GM23248 (cell line): ENCODE results near the gene PPP5C. TPM values are rescaled to one million over a fixed set of nuclear protein-coding genes. Genes with fewer than 3 reads are reported as not detected.

Source experiments
- DNase-seq: peaks from one replicate; pipeline ENCODE4 v3.0.0-alpha.2; 2015
- H2AFZ ChIP-seq: fragments of 200-600 bp; sonication (generic); 2 replicates; pipeline ENCODE4 v1.6.1; 2016; ENCODE audit warnings: antibody characterized with exemption
- H3F3A ChIP-seq: fragments of 200-600 bp; sonication (generic); 2 replicates; pipeline ENCODE4 v1.6.1; 2016; ENCODE audit warnings: mild to moderate bottlenecking, antibody characterized with exemption, mixed run types; ENCODE audit not compliant: insufficient read depth
- H3K27ac ChIP-seq: fragments of 200-600 bp; sonication (generic); 2 replicates; pipeline ENCODE4 v1.5.1; 2016; ENCODE audit warnings: mild to moderate bottlenecking
- H3K27me3 ChIP-seq: fragments of 200-600 bp; sonication (generic); replicated peaks from 2 replicates; pipeline ENCODE4 v1.6.1; 2016; ENCODE audit warnings: mild to moderate bottlenecking; ENCODE audit not compliant: insufficient read depth
- H3K36me3 ChIP-seq: fragments of 200-600 bp; sonication (generic); 2 replicates; pipeline ENCODE4 v1.6.1; 2016; ENCODE audit warnings: low read depth, mild to moderate bottlenecking
- H3K4me1 ChIP-seq: fragments of 200-600 bp; sonication (generic); 2 replicates; pipeline ENCODE4 v1.6.1; 2016; ENCODE audit warnings: mild to moderate bottlenecking; ENCODE audit not compliant: insufficient read depth
- H3K4me2 ChIP-seq: fragments of 200-600 bp; sonication (generic); one replicate; pipeline ENCODE4 v1.6.1; 2016; ENCODE audit warnings: mild to moderate bottlenecking; ENCODE audit not compliant: unreplicated experiment
- H3K4me3 ChIP-seq: fragments of 200-600 bp; sonication (generic); 2 replicates; pipeline ENCODE4 v1.5.1; 2016; ENCODE audit warnings: mild to moderate bottlenecking
- H3K79me2 ChIP-seq: fragments of 200-600 bp; sonication (generic); 2 replicates; pipeline ENCODE4 v1.6.1; 2016; ENCODE audit warnings: mild to moderate bottlenecking; ENCODE audit not compliant: insufficient read depth
- H3K9ac ChIP-seq: fragments of 200-600 bp; sonication (generic); 2 replicates; pipeline ENCODE4 v1.6.1; 2016; ENCODE audit warnings: mild to moderate bottlenecking
- H3K9me2 ChIP-seq: fragments of 200-600 bp; sonication (generic); 2 replicates; pipeline ENCODE4 v1.6.1; 2016; ENCODE audit warnings: mixed run types, mild to moderate bottlenecking, moderate library complexity; ENCODE audit not compliant: insufficient read depth
- H3K9me3 ChIP-seq: fragments of 200-600 bp; sonication (generic); one replicate; pipeline ENCODE4 v1.6.1; 2017; ENCODE audit warnings: low read depth
- H4K20me1 ChIP-seq: fragments of 200-600 bp; sonication (generic); 2 replicates; pipeline ENCODE4 v1.6.0; 2016; ENCODE audit not compliant: insufficient read depth
- EZH2 ChIP-seq: fragments of 200-600 bp; sonication (generic); IDR thresholded peaks from 2 replicates; pipeline ENCODE4 v1.6.1; 2018; ENCODE audit warnings: antibody characterized with exemption, mild to moderate bottlenecking; ENCODE audit not compliant: insufficient read depth, poor library complexity, severe bottlenecking
- EZH2phosphoT487 ChIP-seq: fragments of 200-600 bp; sonication (generic); IDR thresholded peaks from 2 replicates; pipeline ENCODE4 v1.6.1; 2018; ENCODE audit warnings: antibody characterized with exemption, moderate library complexity, mild to moderate bottlenecking, low read depth; ENCODE audit not compliant: insufficient read depth
- WGBS, 2 experiments: methylation state at CpG; one replicate each; pipeline ENCODE4 v1.1.6; 2015 to 2017; ENCODE audit warnings: low lambda C conversion rate in 2 of 2, low coverage in 1 of 2; ENCODE audit errors: missing lambda C conversion rate in 2 of 2; 5-methylcytosine and 5-hydroxymethylcytosine counted together
- in situ Hi-C: fragments of 300-500 bp; cut with MboI; formaldehyde crosslinking; loops from 2 replicates; pipeline ENCODE4 v1.15.0; 2020
- polyA plus RNA-seq: library from polyadenylated mRNA; unstranded; fragments of >200 nt; fragmentation: Nextera tagmentation; extraction: Ambion mirVana; gene quantifications from 2 replicates; pipeline ENCODE4 v1.2.1, GENCODE V29; 2016
- total RNA-seq: library from RNA; depleted of rRNA; stranded (reverse); fragments of >200 nt; shearing (Covaris generic); gene quantifications from 2 replicates; pipeline ENCODE4 v1.2.3, GENCODE V29; 2014

Gene PPP5C
- total and polyA plus RNA-seq, 2 experiments from 2014 or later = 47.3 to 60.8 TPM

- Histone ChIP-seq H3K4me2 (peak overlapping the region; percentile 97), H3K9ac (peak overlapping the region; percentile 67), H3K9me2 (no peaks in the 10 kb centered on the region), H3K9me3 (no peaks in the 10 kb centered on the region), H2AFZ (peak overlapping the region; percentile 100), H3K4me3 (peak overlapping the region; percentile 78), H3K27me3 (no peaks in the 10 kb centered on the region; the same call in 1 of the 2 replicates), H3K4me1 (peaks cover 11% of the 10 kb centered on the region; the same call in 1 of the 2 replicates), H3F3A (no peaks in the 10 kb centered on the region), H3K79me2 (no peaks in the 10 kb centered on the region), H3K27ac (no peak overlapping the region), H3K36me3 (no peaks in the 10 kb centered on the region), H4K20me1 (no peaks in the 10 kb centered on the region)
- TF ChIP-seq EZH2 = no peak
- no peak for TF ChIP-seq EZH2phosphoT487
- in situ Hi-C loops = no loop called here
- DNase-seq = peak; percentile 89
- WGBS, 2 experiments = 8 to 12% methylated on average over 31 to 32 of the region's 32 CpGs
These were observed 79.7 kb downstream of the PPP5C start for GRCh38 chr19:46426506-46427162.

DNA sequence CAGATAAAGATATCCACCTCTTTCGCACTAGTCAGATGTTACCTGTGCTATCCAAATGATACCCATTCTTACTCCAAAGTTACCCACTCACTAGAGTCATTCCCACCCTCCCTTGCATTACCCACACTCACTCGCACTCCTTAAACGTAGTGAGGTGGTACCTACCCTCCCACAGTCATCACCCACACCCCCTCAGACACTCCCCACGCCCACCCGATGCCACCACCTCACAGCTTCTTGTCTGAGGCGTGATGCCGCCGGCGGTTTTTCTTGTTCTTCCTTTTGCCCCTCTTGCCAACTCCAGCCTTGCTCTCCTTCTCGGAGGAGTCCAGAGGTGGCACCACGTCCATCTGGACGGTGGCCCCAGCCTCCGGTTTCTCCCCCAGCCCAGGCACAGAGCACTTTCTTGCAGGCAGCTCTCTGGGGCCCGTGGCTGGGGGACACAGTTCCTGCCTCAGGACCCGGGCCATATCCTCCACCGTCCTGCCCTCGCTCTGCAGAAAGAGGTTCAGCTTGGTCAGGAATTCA lies 80.7 kb downstream of the PPP5C start:
- H3K36me3 ChIP-seq = no peaks in the 10 kb centered on the region
- H3K4me2 ChIP-seq = no peak overlapping the region
- H3K4me3 ChIP-seq = no peak overlapping the region
- no peak overlapping the region for H2AFZ ChIP-seq
- TF ChIP-seq EZH2 (no peak), EZH2phosphoT487 (no peak)
- H3F3A ChIP-seq = no peaks in the 10 kb centered on the region
- H4K20me1 ChIP-seq = no peaks in the 10 kb centered on the region
- H3K9ac ChIP-seq = no peak overlapping the region
- peaks cover 11% of the 10 kb centered on the region; the same call in 1 of the 2 replicates for H3K4me1 ChIP-seq
- no peak overlapping the region for H3K27ac ChIP-seq
- no peaks in the 10 kb centered on the region; the same call in 1 of the 2 replicates for H3K27me3 ChIP-seq
- 69 to 80% methylated on average over 16 to 17 of the region's 17 CpGs for WGBS, 2 experiments
- no peak for DNase-seq
- no peaks in the 10 kb centered on the region for H3K79me2 ChIP-seq
- H3K9me3 ChIP-seq = no peaks in the 10 kb centered on the region
- H3K9me2 ChIP-seq = no peaks in the 10 kb centered on the region
- in situ Hi-C loops = no loop called here

GRCh38 chr19:46428239-46429135 lies 81.6 kb downstream of the PPP5C start, which contains the start of gene PNMA8C:
TSS of gene PNMA8C (minus strand) at chr19:46428936. CDS start at chr19:46428359, 577 bp downstream.
- in situ Hi-C loops = no loop called here
- WGBS, 2 experiments = 28 to 36% methylated on average over 46 to 48 of the region's 52 CpGs
- DNase-seq = peak; percentile 78

DNA sequence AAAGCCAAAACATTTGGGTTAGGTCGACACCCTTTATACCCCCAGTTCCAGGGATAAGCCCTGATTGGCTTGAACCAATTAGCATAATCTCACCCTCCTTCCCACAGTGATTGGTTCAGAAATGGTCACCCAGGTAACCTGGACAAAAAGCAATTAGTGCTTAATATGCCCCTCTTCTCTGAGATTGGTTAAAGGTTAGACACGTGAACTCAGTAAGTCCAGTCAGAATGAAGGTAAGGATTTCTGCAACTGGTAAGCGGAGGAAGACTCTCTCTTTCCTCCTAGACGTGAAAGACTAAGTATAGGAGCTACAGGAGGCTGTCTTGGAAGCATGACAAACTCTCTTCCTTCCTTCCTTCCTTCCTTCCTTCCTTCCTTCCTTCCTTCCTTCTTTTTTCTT lies 83.1 kb downstream of the PPP5C start:
- Histone ChIP-seq H3K4me1 (peaks cover 11% of the 10 kb centered on the region; the same call in 1 of the 2 replicates), H3K4me2 (no peak overlapping the region), H3K4me3 (no peak overlapping the region), H3K9ac (no peak overlapping the region), H3K9me3 (no peaks in the 10 kb centered on the region), H3K27me3 (no peaks in the 10 kb centered on the region; the same call in none of the 2 replicates), H4K20me1 (no peaks in the 10 kb centered on the region), H3K36me3 (no peaks in the 10 kb centered on the region), H3K9me2 (no peaks in the 10 kb centered on the region), H3K27ac (no peak overlapping the region), H3F3A (no peaks in the 10 kb centered on the region), H2AFZ (no peak overlapping the region), H3K79me2 (no peaks in the 10 kb centered on the region)
- DNase-seq = no peak
- in situ Hi-C loops = no loop called here
- no peak for TF ChIP-seq EZH2
- TF ChIP-seq EZH2phosphoT487 = no peak
- 51 to 64% methylated on average over 4 of the region's 4 CpGs for WGBS, 2 experiments

More at GRCh38 chr19:46428239-46429135, 81.6 kb downstream of the PPP5C start, which contains the start of gene PNMA8C:
- H3K36me3 ChIP-seq = no peaks in the 10 kb centered on the region
- H3K4me2 ChIP-seq = peak within 1 kb of the TSS; percentile 52
- peaks cover 11% of the 10 kb centered on the region; the same call in 1 of the 2 replicates for H3K4me1 ChIP-seq
- no peaks in the 10 kb centered on the region for H3K79me2 ChIP-seq
- no peaks in the 10 kb centered on the region for H3F3A ChIP-seq
- no peaks in the 10 kb centered on the region for H3K9me3 ChIP-seq
- H3K27me3 ChIP-seq = no peaks in the 10 kb centered on the region; the same call in none of the 2 replicates
- H4K20me1 ChIP-seq = no peaks in the 10 kb centered on the region
- TF ChIP-seq EZH2 = no peak
- no peak for TF ChIP-seq EZH2phosphoT487
- H3K9ac ChIP-seq = no peak within 1 kb of the TSS
- no peak within 1 kb of the TSS for H3K27ac ChIP-seq
- H2AFZ ChIP-seq = no peak within 1 kb of the TSS
- H3K4me3 ChIP-seq = peak within 1 kb of the TSS; percentile 40; the same call in 1 of the 2 replicates
- H3K9me2 ChIP-seq = no peaks in the 10 kb centered on the region
